Testis (tissue), 3 donors: ENCODE measurements around the gene CENPU. TPM values are rescaled to one million over a fixed set of nuclear protein-coding genes. Genes with fewer than 3 reads are reported as not detected.

Experiments used
- DNase-seq: peaks from one replicate; pipeline ENCODE4 v3.0.0-alpha.2; 2019
- H3K27ac ChIP-seq, 2 donors: fragments of 200-600 bp; sonication (generic); one replicate each; pipeline ENCODE4 v1.5.1; 2019
- H3K27me3 ChIP-seq: fragments of 200-600 bp; sonication (generic); one replicate; pipeline ENCODE4 v1.5.1; 2019
- H3K36me3 ChIP-seq: fragments of 200-600 bp; sonication (generic); one replicate; pipeline ENCODE4 v1.5.1; 2017; ENCODE audit warnings: low read depth; ENCODE audit errors: missing control alignments
- H3K4me1 ChIP-seq: fragments of 200-600 bp; sonication (generic); one replicate; pipeline ENCODE4 v1.5.1; 2019
- H3K4me3 ChIP-seq, 2 donors: fragments of 200-600 bp; sonication (generic); one replicate each; pipeline ENCODE4 v1.5.1; 2017 to 2019
- H3K9me3 ChIP-seq: fragments of 200-600 bp; sonication (generic); one replicate; pipeline ENCODE4 v1.5.1; 2017
- POLR2A ChIP-seq: fragments of 450-650 bp; IDR thresholded peaks from one replicate; pipeline ENCODE4 v1.6.1; 2017; ENCODE audit warnings: antibody characterized with exemption, mild to moderate bottlenecking, moderate library complexity
- WGBS, 2 donors: methylation state at CpG; one replicate each; pipeline ENCODE4 v1.1.5; 2018; 5-methylcytosine and 5-hydroxymethylcytosine counted together
- intact Hi-C: fragments of 100-400 bp; cut with DNase I; formaldehyde crosslinking; loops from one replicate; pipeline ENCODE4 v1.15.1; 2023; ENCODE audit warnings: low total_unique reads
- polyA plus RNA-seq: library from polyadenylated mRNA; stranded (reverse); fragments of 350-450 nt; fragmentation: Illumina TruSeq; extraction: RNeasy Lipid Tissue Mini Kit (QIAGEN cat#74804); gene quantifications from one replicate; pipeline ENCODE4 v1.2.3, GENCODE V29; 2014; ENCODE audit warnings: low read depth, low replicate concordance; ENCODE audit not compliant: insufficient read depth
- total RNA-seq, 2 donors: library from RNA; depleted of rRNA; stranded (reverse); fragments of >200 nt; gene quantifications; one replicate each; pipeline ENCODE4 v1.2.3, GENCODE V29; 2016
- TF ChIP-seq, protein P1 (sequence below), 3 experiments: fragments of 450-650 bp in 2 of 3; fragments of 200-600 bp in 1 of 3; sonication (generic) in 1 of 3; IDR thresholded peaks; one replicate each; pipeline ENCODE4 v1.5.1; 2016 to 2019; ENCODE audit warnings: antibody characterized with exemption in 3 of 3, mild to moderate bottlenecking in 2 of 3, moderate library complexity in 1 of 3

Gene CENPU
- total and polyA plus RNA-seq, 3 donors from 2014 or later, result 57.2 to 132 (median 117) TPM

DNA sequence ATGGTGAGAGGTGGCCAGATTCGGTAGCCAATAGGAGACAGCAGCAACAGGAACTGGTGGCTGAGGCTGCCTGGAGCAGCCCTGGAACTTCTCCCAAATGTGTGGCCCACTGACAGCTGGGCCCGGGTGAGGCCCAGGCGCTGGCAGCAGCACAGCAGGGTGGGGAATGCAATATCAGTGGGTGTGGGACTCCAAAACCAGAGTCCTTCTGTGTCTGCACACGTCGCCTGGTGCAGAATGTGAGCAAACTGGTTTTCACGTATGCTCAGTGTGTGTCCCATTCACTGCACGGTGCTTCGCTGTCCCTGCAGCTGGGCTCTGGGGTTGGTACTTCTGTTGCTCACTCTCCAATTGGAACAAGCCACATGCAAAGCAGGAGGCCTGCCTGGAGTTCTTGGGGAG lies 14.4 kb upstream of the CENPU start:
- peaks cover 33% of the 10 kb centered on the region for H3K4me1 ChIP-seq
- H3K4me3 ChIP-seq, result no peak overlapping the region
- TF ChIP-seq POLR2A, result no peak
- TF ChIP-seq, protein P1, sequence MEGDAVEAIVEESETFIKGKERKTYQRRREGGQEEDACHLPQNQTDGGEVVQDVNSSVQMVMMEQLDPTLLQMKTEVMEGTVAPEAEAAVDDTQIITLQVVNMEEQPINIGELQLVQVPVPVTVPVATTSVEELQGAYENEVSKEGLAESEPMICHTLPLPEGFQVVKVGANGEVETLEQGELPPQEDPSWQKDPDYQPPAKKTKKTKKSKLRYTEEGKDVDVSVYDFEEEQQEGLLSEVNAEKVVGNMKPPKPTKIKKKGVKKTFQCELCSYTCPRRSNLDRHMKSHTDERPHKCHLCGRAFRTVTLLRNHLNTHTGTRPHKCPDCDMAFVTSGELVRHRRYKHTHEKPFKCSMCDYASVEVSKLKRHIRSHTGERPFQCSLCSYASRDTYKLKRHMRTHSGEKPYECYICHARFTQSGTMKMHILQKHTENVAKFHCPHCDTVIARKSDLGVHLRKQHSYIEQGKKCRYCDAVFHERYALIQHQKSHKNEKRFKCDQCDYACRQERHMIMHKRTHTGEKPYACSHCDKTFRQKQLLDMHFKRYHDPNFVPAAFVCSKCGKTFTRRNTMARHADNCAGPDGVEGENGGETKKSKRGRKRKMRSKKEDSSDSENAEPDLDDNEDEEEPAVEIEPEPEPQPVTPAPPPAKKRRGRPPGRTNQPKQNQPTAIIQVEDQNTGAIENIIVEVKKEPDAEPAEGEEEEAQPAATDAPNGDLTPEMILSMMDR (IDR thresholded peaks at IDR 0.05), result no peak
- no peaks in the 10 kb centered on the region for H3K27me3 ChIP-seq
- 73 to 87% methylated on average over 6 to 8 of the region's 8 CpGs for WGBS, 2 donors
- no peaks in the 10 kb centered on the region for H3K9me3 ChIP-seq
- H3K27ac ChIP-seq, result peak overlapping the region in 1 of 2 donors; percentile 65
- DNase-seq, result no peak
- intact Hi-C loops, result loop anchor here (10.0 kb wide), 1 partner anchor 103 kb away; the partner anchor contains the start of genes CASP3 and PRIMPOL
- no peaks in the 10 kb centered on the region for H3K36me3 ChIP-seq

DNA sequence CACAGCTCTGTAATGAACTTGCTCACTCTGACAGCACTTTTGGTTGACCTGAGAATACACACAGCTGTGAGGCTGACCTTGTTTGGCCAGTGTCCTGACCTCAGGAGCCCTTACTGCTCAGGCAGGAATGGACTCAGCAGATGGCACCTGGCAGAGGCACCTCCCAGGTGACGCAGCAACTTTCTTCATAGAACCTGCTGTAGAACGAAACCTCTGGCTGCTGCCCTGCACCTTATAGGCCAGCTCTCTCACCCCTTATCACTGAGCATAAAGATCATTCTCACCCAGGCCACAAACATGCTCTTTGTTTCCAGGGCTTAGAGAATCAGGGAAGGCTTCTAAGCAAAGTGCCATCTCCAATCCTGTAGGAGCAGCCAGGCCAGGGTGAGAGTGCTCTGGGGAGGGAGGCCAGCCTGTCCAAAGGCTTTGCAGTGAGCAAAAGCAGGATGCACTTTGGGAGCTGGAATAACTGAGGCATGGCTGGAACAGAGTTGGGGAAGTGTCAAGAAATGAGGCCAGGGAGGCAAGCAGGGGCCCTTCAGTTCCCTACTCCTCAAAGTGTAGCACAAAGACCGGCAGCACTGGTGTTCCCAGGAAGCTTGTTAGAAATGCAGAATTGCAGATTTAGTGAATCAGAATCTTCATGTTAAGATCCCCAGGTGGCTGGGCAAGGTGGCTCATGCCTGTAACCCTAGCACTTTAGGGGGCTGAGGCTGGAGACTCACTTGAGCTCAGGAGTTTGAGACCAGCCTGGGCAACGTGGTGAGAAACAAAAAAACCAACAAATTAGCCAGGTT lies 13.3 kb upstream of the CENPU start:
- TF ChIP-seq, protein P1 (IDR thresholded peaks at IDR 0.05), result no peak
- TF ChIP-seq POLR2A, result no peak
- intact Hi-C loops, result loop anchor here (10.0 kb wide), 1 partner anchor 102 kb away; the partner anchor contains the start of genes CASP3 and PRIMPOL
- Histone ChIP-seq H3K27me3 (no peaks in the 10 kb centered on the region), H3K4me1 (peaks cover 33% of the 10 kb centered on the region), H3K36me3 (no peaks in the 10 kb centered on the region), H3K9me3 (no peaks in the 10 kb centered on the region), H3K27ac (peak overlapping the region; percentile 56 to 65), H3K4me3 (no peak overlapping the region)
- 66 to 74% methylated on average over 4 of the region's 4 CpGs for WGBS, 2 donors
- DNase-seq, result no peak

DNA sequence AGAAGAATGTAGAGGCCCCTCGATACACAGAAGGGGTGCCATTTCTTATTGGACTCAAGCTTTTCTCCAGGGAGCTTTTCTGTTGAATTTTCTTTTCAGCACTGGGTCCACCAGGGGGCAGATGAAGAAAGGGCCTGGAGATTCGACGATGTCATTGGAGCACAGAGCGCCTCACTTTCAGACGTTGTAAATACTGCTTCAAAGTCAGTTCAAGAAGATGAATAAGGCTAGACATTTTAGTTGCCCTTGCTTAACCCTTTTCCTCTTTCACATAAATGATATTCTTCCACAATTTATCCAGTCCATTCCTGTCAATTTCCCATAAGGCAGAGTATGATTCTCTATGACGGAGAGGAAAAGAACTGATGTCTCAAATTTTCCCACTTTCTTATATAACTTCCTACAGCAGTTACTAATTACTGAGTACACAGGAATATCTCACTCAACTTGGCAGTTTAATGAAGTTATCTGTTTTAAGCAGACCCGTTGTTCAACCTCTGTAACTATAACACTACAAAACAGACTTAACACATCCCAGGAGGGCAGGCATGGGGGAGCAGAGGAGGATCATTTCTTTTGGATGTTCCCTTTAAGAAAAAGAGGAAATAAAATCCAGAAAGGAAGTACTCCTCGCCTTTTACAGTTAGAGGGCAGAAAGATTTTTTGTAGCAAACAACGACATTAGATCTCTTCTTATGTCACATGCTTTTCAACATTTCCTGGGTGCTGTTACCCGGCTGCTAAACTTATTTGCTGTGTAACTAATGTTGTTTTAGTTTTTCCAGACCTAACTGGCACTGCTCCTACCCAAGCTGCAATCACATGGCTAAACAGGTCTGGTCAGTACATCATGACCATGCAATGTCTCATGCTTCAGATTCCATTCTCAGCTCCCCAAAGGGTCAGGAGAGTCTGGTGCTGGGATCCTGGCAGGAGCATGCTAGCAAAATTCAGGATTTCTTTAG lies 12.2 kb upstream of the CENPU start:
- peak overlapping the region; percentile 56 to 65 for H3K27ac ChIP-seq
- peaks cover 33% of the 10 kb centered on the region for H3K4me1 ChIP-seq
- H3K27me3 ChIP-seq, result no peaks in the 10 kb centered on the region
- DNase-seq, result peak; percentile 85
- no peaks in the 10 kb centered on the region for H3K36me3 ChIP-seq
- H3K9me3 ChIP-seq, result no peaks in the 10 kb centered on the region
- intact Hi-C loops, result loop anchor here (10.0 kb wide), 1 partner anchor 101 kb away; the partner anchor contains the start of genes CASP3 and PRIMPOL
- TF ChIP-seq POLR2A, result no peak
- TF ChIP-seq, protein P1 (IDR thresholded peaks at IDR 0.05), result peak; percentile 71 to 82 (median 82)
- H3K4me3 ChIP-seq, result no peak overlapping the region
- 21 to 27% methylated on average over 10 of the region's 10 CpGs for WGBS, 2 donors

DNA sequence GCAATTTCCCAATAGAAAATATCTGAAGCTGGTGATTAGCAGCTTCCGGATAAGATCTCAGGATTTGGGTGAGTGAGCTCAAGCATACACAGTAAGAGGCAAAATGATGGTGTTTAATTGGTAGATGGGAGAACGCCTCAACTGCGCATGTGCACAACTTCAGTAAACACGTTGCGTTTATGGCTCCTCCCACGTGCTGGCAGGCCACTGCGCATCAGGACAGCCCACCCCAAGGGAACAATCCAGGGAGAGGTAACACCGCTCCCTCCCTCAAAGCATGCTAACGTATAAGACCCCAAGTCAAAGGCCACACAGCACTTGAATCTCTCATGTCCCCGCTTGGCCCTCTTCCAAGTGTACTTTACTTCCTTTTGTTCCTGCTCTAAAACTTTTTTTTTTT lies 10.3 kb upstream of the CENPU start:
- WGBS, 2 donors, result 61 to 75% methylated on average over 10 of the region's 10 CpGs
- H3K4me3 ChIP-seq, result no peak overlapping the region
- H3K4me1 ChIP-seq, result peaks cover 33% of the 10 kb centered on the region
- no peak for TF ChIP-seq POLR2A
- H3K27me3 ChIP-seq, result no peaks in the 10 kb centered on the region
- DNase-seq, result peak; percentile 51
- no peaks in the 10 kb centered on the region for H3K9me3 ChIP-seq
- intact Hi-C loops, result loop anchor here (10.0 kb wide), 1 partner anchor 99 kb away; the partner anchor contains the start of genes CASP3 and PRIMPOL
- H3K36me3 ChIP-seq, result no peaks in the 10 kb centered on the region
- H3K27ac ChIP-seq, result no peak overlapping the region
